Hematopoietic multipotent progenitor cell treated with erythropoietin and hydrocortisone succinate and interleukin-3 and kit ligand, for 17 days (in vitro differentiated cells): ENCODE results near the gene DAB1.

Experiments used
- DNase-seq: peaks from one replicate; pipeline ENCODE4 v3.0.0-alpha.2; 2015; ENCODE audit warnings: low spot score

Gene DAB1

GRCh38 chr1:57423656-57424211, at the start of gene DAB1:
DAB1 (minus strand) TSS chr1:57424060; CDS start chr1:57291030, 133,030 bp downstream.
- DNase-seq: no peak

- DNase-seq: no peak
Measured at GRCh38 chr1:57473448-57473847, 49.6 kb upstream of the DAB1 start.

- no peak for DNase-seq
Measured at GRCh38 chr1:57471995-57472394, 48.1 kb upstream of the DAB1 start.

GRCh38 chr1:57470036-57470435, 46.2 kb upstream of the DAB1 start:
- DNase-seq: no peak

- DNase-seq: no peak
Measured at GRCh38 chr1:57468641-57469523, 45.0 kb upstream of the DAB1 start.

GRCh38 chr1:57467830-57468229, 44.0 kb upstream of the DAB1 start:
- no peak for DNase-seq

DNA sequence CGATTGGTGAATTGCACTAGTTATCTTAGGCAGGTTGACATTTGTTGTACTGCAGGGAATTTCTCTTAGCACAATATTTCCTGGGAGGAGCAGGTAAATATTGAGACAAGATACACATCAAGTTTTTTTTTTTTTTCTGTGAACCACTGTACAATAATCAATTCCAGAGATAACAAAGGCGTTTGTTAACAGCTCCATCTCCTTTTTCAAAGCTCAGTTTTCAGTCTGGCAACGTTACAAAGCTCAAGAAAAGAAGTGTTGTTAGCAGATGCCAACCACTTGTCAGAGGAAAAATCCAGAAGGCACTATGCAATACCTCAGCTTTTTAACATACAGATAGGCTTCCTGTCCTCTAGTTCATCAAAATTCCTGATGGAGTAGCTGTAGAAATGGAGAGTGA, 40.9 kb upstream of the DAB1 start:
- no peak for DNase-seq

DNA sequence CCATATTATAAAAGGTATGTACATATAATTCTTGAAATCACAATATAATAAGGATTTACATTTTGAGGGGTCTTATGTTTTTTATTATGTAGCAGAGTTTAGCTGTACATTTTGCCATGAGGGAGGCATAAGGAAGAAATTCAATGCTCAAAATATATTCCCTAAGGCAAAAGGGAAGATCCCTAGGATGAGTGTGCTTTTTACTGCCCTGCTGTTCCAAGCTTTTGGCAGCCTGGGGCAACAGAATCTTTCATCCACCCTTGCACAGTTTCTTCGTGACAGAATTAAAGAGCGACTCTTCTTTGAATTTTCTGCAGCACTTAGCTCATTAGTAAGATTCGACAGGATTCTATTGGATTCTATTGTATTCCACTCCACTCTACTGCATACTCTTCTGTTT, 39.5 kb upstream of the DAB1 start:
- no peak for DNase-seq

DNA sequence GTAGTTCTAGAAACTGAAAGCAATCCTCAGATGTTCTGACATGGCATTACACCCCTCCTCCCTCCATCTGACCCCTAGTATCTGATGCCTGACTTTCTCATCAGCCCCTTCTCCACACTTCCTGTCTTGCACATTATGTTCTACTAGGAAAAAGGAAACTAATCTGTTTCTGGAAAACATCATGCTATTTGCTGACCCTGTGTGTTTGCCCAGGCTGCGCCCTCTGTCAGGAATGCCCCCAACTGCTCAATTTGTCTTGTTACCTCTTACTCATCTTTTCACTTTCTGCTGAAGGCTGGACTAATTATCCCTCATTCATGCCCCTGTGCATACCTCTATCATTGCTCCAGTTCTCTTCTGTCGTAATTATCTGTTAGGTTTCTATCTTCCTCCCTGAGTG, 37.5 kb upstream of the DAB1 start:
- DNase-seq: no peak

DNA sequence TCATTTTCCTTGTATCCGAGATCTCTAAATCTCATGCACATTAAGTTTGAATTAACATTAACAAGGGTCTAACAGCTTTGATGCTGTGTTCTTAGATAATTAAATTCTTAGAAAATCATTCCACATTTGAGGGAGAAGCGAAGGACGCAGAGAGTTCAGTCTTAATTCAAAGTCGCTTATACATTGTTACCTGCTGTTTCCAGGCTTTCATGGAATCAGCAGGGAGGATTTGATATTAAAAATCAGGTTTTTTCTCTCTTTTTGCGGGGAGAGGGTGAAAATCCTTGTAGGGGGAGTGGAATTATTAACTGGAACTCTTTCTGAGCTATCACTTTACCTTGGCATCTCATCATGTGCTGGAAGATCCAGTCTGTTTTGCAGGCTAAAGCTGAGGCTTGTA, 27.7 kb upstream of the DAB1 start:
- no peak for DNase-seq

DNA sequence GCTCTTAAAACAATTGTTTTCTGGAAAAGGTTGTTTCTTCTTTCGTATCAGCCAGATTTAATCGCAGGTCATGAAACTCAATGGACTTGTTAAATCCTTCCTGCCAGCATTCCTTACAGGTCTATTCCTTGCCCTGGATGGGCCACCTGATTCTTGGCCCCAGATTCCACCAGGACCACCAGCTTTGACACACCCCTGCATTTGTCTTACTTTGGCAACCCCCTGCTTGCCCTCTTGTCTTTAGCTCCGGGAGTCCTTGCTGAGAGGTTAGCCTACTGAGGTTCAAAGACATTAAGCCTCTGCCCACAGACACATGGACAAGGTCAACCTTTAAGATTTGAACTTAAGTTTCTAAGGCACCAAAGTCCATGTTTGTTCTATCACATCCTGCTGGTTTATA, 27.1 kb upstream of the DAB1 start:
- no peak for DNase-seq

GRCh38 chr1:57447551-57447950, 23.7 kb upstream of the DAB1 start:
- DNase-seq: no peak

DNA sequence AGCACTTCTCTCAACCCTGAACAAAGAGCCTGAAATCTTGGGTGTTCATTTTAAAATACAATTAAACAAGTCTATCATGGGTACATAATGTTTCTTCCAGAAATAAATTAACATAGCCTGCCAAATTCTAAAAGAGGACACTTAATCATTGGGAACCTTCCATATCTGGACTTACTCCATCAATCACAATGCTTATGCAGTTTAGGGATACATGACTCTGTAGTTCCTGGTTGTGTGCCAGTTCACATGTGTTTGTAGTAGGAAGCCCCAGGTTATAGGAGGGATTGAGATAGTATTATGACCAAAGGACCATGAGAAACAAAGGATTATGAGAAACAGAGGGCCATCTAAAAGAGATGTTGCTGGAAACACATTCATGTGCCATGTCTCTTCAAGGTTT, 19.1 kb upstream of the DAB1 start:
- no peak for DNase-seq

DNA sequence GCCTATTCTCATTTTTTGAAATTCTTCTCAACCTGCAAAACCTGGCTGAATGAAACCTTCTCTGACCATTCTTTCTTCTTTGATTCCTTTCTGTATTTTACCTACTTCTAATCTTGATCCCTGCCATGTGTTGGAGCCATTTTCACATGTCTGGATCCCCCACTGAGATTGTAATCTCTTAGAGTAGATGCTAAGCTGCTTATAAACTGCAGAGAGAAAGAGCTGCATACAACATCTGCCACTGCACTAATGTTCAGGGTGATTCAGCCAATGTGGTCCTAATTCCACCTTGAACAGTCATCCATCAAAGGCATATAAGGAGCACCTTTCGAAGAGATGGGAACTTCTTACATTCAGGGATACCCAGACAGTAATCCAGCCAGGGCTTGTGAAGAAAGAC, 16.2 kb upstream of the DAB1 start:
- DNase-seq: no peak

DNA sequence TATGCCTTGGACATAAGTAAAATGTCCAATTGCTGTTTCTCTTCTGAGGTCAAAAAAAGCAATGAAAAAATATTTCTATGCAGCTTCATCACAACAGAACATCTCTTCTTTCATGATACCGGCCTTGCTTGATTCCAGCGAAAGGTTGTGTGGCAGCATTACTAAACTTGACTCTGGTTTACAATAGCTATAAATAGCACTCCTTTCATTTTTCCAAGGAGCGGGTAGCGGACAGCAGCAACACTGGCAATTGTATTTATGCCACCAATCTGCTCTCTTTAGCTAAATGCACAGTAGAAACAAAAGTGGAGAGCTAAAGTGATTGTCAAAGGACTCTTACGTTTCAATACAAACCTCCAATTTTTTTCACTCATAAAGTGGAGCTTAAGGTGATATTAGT, 7.5 kb upstream of the DAB1 start:
- no peak for DNase-seq

- no peak for DNase-seq
Measured at GRCh38 chr1:57424231-57425027, 569 bp upstream of the DAB1 start.

- no peak for DNase-seq
Measured at GRCh38 chr1:57423135-57423655, 665 bp downstream of the DAB1 start.

GRCh38 chr1:57422271-57423134, 1.4 kb downstream of the DAB1 start:
- no peak for DNase-seq

- DNase-seq: no peak
Measured at GRCh38 chr1:57421806-57422205, 2.1 kb downstream of the DAB1 start.

GRCh38 chr1:57420981-57421785, 2.7 kb downstream of the DAB1 start:
- no peak for DNase-seq

- DNase-seq: no peak
Measured at GRCh38 chr1:57418971-57419370, 4.9 kb downstream of the DAB1 start.
